GM12873 (cell line): ENCODE results near the gene HEPN1.

Experiments
- CTCF ChIP-seq: IDR thresholded peaks from 2 replicates; pipeline ENCODE4 v1.5.1; 2012; ENCODE audit warnings: low read depth, mild to moderate bottlenecking, moderate library complexity, low read length, control low read depth; ENCODE audit not compliant: insufficient read depth; ENCODE audit errors: missing control alignments

Gene HEPN1

DNA sequence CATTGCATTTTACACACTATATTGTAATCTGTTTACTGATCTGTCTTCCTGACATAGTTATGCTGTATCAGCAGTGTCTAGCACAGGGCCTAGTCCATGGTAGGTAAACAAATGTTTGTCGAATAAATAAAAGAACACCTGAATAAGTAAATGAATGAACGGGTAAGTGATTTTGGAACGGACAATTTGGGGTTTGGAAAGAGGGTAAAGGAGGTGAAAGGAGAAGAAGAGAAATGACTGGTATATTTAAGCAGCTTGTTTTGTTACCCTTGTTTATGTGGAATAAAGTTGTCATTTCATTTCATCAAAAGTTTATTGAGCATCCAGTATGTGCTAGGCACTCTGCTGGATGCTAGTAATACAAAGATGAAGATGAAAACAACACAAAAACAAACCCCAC, at the start of gene HEPN1:
Gene HEPN1 (plus strand): TSS at position 301 of the 400 bp plus-strand sequence.
- TF ChIP-seq CTCF, result no peak

DNA sequence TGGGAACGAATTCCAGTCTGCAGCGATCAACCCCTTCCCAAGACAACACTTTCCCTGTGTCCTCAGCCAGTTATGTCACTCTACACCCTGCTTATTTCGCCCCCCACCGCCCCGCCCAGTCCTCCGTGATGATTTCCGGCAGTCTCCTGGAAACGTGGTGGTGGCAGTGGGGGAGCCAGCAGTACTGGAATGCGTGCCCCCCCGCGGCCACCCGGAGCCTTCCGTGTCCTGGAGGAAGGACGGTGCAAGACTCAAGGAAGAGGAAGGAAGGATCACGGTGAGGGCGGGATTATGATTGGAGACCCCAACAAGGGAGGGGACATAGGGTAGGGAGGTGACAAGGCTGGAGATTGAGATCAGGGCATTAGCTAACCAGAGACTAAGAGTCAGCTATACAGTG, 49.7 kb upstream of the HEPN1 start:
- no peak for TF ChIP-seq CTCF

GRCh38 chr11:124869856-124870387, 49.1 kb upstream of the HEPN1 start:
- TF ChIP-seq CTCF, result no peak

DNA sequence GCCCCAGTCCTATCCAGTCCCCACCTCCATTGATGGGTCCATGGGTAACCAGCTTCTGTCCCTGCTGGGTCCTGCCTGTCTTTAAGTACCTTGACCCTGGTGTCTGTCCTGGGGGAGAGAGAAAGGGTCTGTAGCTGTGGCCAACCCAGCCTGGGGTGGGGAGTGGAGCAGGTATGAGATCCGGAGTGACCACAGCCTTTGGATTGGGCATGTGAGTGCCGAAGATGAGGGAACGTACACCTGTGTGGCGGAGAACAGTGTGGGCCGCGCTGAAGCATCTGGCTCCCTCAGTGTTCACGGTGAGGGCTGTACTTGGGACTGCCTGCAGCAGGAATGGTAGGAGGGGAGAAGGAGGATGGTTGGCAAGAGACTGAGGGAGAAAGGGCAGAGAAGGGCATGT, 48.6 kb upstream of the HEPN1 start:
- TF ChIP-seq CTCF, result no peak

GRCh38 chr11:124872280-124872679, 46.8 kb upstream of the HEPN1 start:
- TF ChIP-seq CTCF, result no peak

DNA sequence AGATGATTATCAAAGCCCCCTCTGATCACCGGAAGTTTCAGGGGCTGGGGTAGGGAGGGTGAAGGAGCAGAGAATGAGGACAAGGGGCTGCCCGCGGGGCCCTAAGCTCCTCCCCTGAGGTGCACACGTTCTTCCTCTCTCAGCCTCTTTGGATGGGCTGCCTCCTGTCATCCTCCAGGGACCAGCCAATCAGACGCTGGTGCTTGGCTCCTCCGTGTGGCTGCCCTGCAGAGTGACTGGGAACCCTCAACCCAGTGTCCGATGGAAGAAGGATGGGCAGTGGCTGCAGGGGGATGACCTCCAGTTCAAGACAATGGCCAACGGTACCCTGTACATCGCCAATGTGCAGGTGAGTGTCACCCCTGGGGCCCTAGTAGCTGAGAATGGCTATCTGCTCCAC, 46.3 kb upstream of the HEPN1 start:
- TF ChIP-seq CTCF, result no peak

GRCh38 chr11:124873951-124874350, 45.1 kb upstream of the HEPN1 start:
- TF ChIP-seq CTCF, result no peak

DNA sequence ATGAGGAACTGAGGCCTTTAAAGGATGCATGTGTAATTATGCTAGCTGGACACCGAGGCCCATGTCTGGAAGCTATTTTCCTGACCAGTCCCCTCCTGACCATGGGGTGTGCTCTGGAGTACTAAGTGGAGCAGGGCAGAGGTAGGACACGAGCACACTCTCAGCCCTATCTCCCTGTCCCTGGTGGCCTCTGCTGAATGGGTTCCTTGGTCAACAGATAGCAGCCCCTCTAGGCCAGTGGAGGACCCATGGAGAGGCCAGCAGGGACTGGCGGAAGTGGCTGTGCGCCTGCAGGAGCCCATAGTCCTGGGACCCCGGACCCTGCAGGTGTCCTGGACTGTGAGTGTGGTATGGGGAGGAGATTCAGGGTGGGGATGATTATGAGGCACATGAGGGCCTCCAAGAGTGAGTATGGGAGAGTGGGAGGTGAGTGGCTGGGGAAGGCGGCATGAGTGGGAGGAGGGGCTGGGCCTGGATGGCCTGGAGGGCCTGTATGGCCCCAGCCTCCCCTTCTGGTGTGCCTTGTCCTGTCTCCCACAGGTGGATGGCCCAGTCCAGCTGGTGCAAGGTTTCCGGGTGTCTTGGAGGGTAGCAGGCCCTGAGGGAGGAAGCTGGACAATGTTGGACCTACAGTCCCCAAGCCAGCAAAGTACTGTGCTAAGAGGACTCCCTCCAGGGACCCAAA, 44.3 kb upstream of the HEPN1 start:
- no peak for TF ChIP-seq CTCF
